Body of pancreas (tissue), 4 donors: Measurements from ENCODE around the gene CYBC1. TPM values are rescaled to one million over a fixed set of nuclear protein-coding genes. Genes with fewer than 3 reads are reported as not detected.

Experiments used
- ATAC-seq: fragments of 150-250 bp; one replicate; pipeline ENCODE4 v1.9.1; 2016
- DNase-seq, 4 donors: peaks; one replicate each; pipeline ENCODE4 v3.0.0-alpha.2; 2019
- H3K27ac ChIP-seq, 4 donors: fragments of 200-600 bp; sonication (generic); 1 replicate in 3 of 4; 2 replicates in 1 of 4; pipeline versions ENCODE4 v1.5.1 to v1.6.1; 2016 to 2019; ENCODE audit warnings: mild to moderate bottlenecking in 1 of 4, mixed read lengths in 1 of 4, moderate library complexity in 1 of 4
- H3K27me3 ChIP-seq, 2 donors: fragments of 200-600 bp; sonication (generic); one replicate each; pipeline ENCODE4 v1.6.0; 2016; ENCODE audit warnings: mild to moderate bottlenecking in 1 of 2
- H3K36me3 ChIP-seq, 2 donors: fragments of 200-600 bp; sonication (generic); replicated peaks in 1 of 2; 2 replicates each; pipeline ENCODE4 v1.5.1; 2016; ENCODE audit warnings: low read depth in 2 of 2; ENCODE audit not compliant: insufficient read depth in 1 of 2
- H3K4me1 ChIP-seq: fragments of 200-600 bp; sonication (generic); one replicate; pipeline ENCODE4 v1.6.0; 2016
- H3K4me3 ChIP-seq, 2 donors: fragments of 200-600 bp; sonication (generic); 1 replicate in 1 of 2; 2 replicates in 1 of 2; pipeline ENCODE4 v1.5.1; 2016 to 2019
- H3K9me3 ChIP-seq, 3 donors: fragments of 200-600 bp; sonication (generic); 1 replicate in 2 of 3; 2 replicates in 1 of 3; pipeline ENCODE4 v1.5.1; 2016
- CTCF ChIP-seq, 7 experiments: fragments of 450-650 bp in 4 of 7; fragments of 200-600 bp in 3 of 7; sonication (generic) in 3 of 7; IDR thresholded peaks; one replicate each; pipeline ENCODE4 v1.5.1; 2016 to 2019; ENCODE audit warnings: antibody characterized with exemption in 7 of 7
- POLR2A ChIP-seq, 3 donors: fragments of 450-650 bp; IDR thresholded peaks; one replicate each; pipeline ENCODE4 v1.6.1; 2016; ENCODE audit warnings: antibody characterized with exemption in 3 of 3, mild to moderate bottlenecking in 2 of 3
- WGBS, 2 donors: methylation state at CpG; one replicate each; pipeline ENCODE4 v1.1.5; 2017; 5-methylcytosine and 5-hydroxymethylcytosine counted together
- intact Hi-C: fragments of 100-400 bp; cut with DNase I; formaldehyde crosslinking; loops from one replicate; pipeline ENCODE4 v1.15.1; 2023
- total RNA-seq, 2 donors: library from RNA; depleted of rRNA; stranded (reverse); fragments of >200 nt; gene quantifications; one replicate each; pipeline ENCODE4 v1.1.0, GENCODE V29; 2016

Gene CYBC1
- total RNA-seq, 2 donors from 2014 or later: 53.1 to 68.2 TPM

DNA sequence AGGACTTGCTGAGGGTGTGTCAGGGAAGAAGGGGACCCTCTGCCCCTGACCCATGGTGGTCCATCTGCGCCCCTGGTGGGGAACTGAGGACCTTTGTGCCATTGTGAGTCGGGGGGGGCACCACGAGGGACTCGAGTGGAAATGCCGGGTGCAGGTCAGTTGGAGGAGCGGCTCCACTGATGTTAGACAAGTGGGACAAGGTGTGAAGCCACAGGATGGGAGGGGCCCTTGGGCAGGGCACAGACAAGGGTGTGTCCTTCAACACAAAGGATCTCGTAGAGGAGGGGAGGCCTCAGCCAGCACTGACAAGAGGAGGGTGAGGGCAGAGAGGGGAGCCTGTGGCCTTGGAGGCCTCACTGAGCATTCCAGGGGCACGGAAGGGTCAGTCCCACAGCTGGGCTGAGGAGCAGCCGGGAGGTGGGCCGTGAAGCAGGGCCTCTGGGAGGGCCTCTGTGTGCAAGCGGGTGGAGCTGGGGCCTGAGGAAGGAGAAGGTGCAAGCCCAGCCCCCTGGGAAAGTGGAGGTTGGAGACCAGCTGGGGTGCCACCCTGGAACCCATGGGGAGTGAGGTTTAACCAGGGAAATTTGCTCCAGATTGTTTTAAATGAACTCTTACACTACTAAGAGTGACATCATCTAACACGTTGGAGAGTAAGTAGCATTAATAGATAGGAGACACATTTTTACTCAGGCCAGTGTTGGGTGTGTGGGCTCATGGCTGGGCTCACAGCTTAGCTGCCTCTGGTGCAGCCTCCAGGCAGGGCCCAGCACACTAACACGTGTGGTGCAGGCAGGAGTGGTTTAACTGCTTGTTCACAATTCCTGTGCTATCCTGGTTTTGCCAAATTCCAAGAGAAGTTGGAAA is 35.9 kb upstream of the CYBC1 start:
- no peak overlapping the region for H3K27ac ChIP-seq
- H3K4me1 ChIP-seq: no peaks in the 10 kb centered on the region
- ATAC-seq (no peak), DNase-seq (no peak)
- no peak for TF ChIP-seq POLR2A (IDR thresholded peaks at IDR 0.05)
- no peak for TF ChIP-seq CTCF (IDR thresholded peaks at IDR 0.05)
- no peaks in the 10 kb centered on the region for H3K27me3 ChIP-seq
- intact Hi-C loops: no loop called here
- H3K36me3 ChIP-seq: peaks cover 5 to 28% of the 10 kb centered on the region in 2 donors
- 81 to 91% methylated on average over 13 of the region's 13 CpGs for WGBS, 2 donors
- H3K4me3 ChIP-seq: no peak overlapping the region
- H3K9me3 ChIP-seq: no peaks in the 10 kb centered on the region

DNA sequence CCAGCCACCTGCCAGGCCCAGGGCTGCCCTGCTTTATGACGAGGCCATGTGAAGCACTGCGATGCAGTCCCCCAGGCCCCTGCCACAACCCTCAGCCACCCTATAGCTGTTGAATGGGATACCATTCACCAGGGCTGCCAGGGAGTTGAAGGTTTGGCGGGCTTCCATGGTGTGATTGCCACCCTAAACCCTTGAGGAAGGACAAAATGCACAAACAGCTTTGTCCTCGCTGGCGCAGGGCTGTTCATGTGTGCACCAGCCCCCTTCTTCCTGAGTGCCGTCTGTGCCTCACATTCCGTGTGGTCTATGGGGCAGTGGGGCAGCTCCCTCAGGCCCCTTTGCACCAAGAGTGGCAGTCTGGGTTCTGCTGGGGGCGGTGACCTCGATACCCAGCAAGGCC is 33.3 kb upstream of the CYBC1 start:
- Histone ChIP-seq H3K4me3 (no peak overlapping the region), H3K36me3 (peaks cover 5 to 38% of the 10 kb centered on the region in 2 donors), H3K9me3 (no peaks in the 10 kb centered on the region), H3K27me3 (no peaks in the 10 kb centered on the region), H3K27ac (no peak overlapping the region), H3K4me1 (no peaks in the 10 kb centered on the region)
- DNase-seq (no peak), ATAC-seq (no peak)
- intact Hi-C loops: no loop called here
- TF ChIP-seq CTCF (IDR thresholded peaks at IDR 0.05) (no peak), POLR2A (IDR thresholded peaks at IDR 0.05) (no peak)
- 90 to 95% methylated on average over 3 to 9 of the region's 9 CpGs for WGBS, 2 donors

DNA sequence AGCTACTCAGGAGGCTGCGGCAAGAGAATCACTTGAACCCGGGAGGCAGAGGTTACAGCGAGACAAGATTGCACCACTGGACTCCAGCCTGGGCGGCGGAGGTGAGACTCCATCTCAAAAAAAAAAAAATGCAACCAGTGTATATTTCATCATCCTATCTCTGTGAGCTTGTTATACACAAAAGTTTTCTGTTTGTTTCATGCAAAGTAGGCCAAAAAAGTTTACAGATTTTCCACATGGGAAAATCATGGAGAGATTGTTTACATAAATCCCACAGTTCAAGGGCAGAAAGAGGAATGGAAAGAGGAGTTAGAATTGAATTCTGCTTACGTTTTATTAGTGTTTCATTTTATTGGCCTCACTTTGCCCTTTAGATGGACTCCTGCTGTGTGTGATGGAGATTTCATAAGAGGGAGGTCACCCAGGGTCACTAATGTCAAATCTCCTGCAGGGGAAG is 32.7 kb upstream of the CYBC1 start:
- TF ChIP-seq POLR2A (IDR thresholded peaks at IDR 0.05) (no peak), CTCF (IDR thresholded peaks at IDR 0.05) (no peak)
- Histone ChIP-seq H3K27me3 (no peaks in the 10 kb centered on the region), H3K9me3 (no peaks in the 10 kb centered on the region), H3K36me3 (peaks cover 5 to 44% of the 10 kb centered on the region in 2 donors), H3K4me1 (no peaks in the 10 kb centered on the region), H3K27ac (no peak overlapping the region), H3K4me3 (no peak overlapping the region)
- DNase-seq: no peak
- 98% methylated on average over 6 of the region's 6 CpGs for WGBS, 2 donors
- intact Hi-C loops: no loop called here
- no peak for ATAC-seq

DNA sequence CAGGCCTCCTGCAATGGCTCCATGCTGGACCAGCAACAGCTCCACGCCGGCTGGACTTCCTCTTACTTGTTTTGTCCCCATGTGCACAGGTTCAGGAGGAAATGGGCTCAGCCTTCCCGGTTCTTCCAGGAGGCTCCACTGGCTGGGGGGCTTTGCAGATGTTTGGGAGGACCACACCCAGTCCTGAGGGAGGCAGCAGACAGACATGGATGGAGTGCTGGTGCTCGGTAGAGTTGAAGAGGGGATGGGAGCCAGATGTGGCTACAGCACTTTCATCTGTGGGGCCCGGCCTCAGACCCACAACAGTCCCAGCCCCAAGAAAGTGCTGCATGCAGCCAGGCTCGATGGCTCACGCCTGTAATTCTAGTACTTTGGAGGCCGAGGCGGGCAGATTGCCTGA is 29.8 kb upstream of the CYBC1 start:
- intact Hi-C loops: no loop called here
- Histone ChIP-seq H3K27ac (no peak overlapping the region), H3K36me3 (peaks cover 5 to 33% of the 10 kb centered on the region in 2 donors), H3K4me3 (no peak overlapping the region), H3K27me3 (no peaks in the 10 kb centered on the region), H3K4me1 (no peaks in the 10 kb centered on the region), H3K9me3 (no peaks in the 10 kb centered on the region)
- no peak for ATAC-seq
- WGBS, 2 donors: 88 to 89% methylated on average over 4 to 9 of the region's 9 CpGs
- no peak for TF ChIP-seq POLR2A (IDR thresholded peaks at IDR 0.05)
- TF ChIP-seq CTCF (IDR thresholded peaks at IDR 0.05): no peak
- DNase-seq: no peak

DNA sequence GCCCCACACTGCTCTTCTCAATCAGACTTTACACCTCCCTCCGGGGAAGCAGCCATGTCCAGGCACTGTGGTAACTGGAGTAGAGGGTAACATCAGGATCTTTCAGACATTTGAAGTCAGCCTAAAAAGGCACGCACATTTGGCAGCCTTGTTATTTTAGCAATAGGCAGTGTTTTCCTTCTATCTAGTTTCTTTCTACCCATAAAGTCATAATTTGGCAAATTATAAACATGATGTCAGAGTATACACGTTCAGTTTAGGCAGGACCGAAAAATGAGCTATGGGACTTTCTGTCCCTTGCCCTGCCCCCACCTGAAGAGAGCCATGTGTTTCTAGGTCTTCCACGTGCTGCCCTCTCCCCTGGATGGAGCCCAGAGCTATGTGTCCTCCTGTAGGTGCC is 29.1 kb upstream of the CYBC1 start:
- Histone ChIP-seq H3K4me1 (no peaks in the 10 kb centered on the region), H3K27ac (no peak overlapping the region), H3K9me3 (no peaks in the 10 kb centered on the region), H3K4me3 (no peak overlapping the region), H3K27me3 (no peaks in the 10 kb centered on the region), H3K36me3 (peaks cover 2 to 29% of the 10 kb centered on the region in 2 donors)
- ATAC-seq (no peak), DNase-seq (no peak)
- TF ChIP-seq CTCF (IDR thresholded peaks at IDR 0.05) (no peak), POLR2A (IDR thresholded peaks at IDR 0.05) (no peak)
- whole genome bisulfite sequencing, 2 donors: 86 to 92% methylated on average over 5 of the region's 5 CpGs
- intact Hi-C loops: no loop called here
